Endothelial cell of umbilical vein (primary cell): ENCODE results near the gene IRS1. TPM values are rescaled to one million over a fixed set of nuclear protein-coding genes. Genes with fewer than 3 reads are reported as not detected.
A peak's percentile ranks its signal among the peaks of the same experiment; 100 is the strongest.

Experiments used
- BruUV-seq: library from RNA; stranded (reverse); fragments of 400-500 nt; replicated peaks from 2 replicates; lab custom pipeline; 2021; lab: Mats Ljungman, UMichigan
- CTCF ChIA-PET: fragments of 300-600, 350-600 bp; sonication (Branson Sonifier 250); formaldehyde crosslinking; loops from one replicate; lab custom pipeline; 2021; ENCODE audit warnings: antibody characterized with exemption, inconsistent platforms; lab: Charles Lee
- POLR2A ChIA-PET: fragments of 300-600, 350-600 bp; sonication (Branson Sonifier 250); formaldehyde crosslinking; loops from one replicate; lab custom pipeline; 2021; ENCODE audit warnings: antibody characterized with exemption, inconsistent platforms; lab: Charles Lee
- DNase-seq: peaks from one replicate; pipeline ENCODE4 v3.0.0-alpha.2; 2011; ENCODE audit warnings: low read depth, low spot score
- FAIRE-seq: peaks from 2 replicates; lab custom pipeline; 2011; peaks lifted over from hg19 to GRCh38; lab: Jason Lieb, UNC
- H2AFZ ChIP-seq: 2 replicates; pipeline ENCODE4 v1.6.0; 2012; ENCODE audit warnings: low read depth, low read length, control low read depth, inconsistent platforms
- H3K27ac ChIP-seq: 2 replicates; pipeline ENCODE4 v1.5.1; 2011; ENCODE audit warnings: low read depth, mild to moderate bottlenecking, control low read depth, low read length, moderate library complexity; ENCODE audit not compliant: insufficient read depth
- H3K27me3 ChIP-seq, 2 experiments: 2 replicates each; pipeline versions ENCODE4 v1.6.0 to v1.6.1; 2011; ENCODE audit warnings: low read length in 2 of 2, mixed read lengths in 1 of 2; ENCODE audit not compliant: control insufficient read depth in 2 of 2, insufficient read depth in 2 of 2
- H3K36me3 ChIP-seq, 2 experiments: 2 replicates in 1 of 2; 3 replicates in 1 of 2; pipeline ENCODE4 v1.5.1; 2011; ENCODE audit warnings: low read length in 2 of 2, mild to moderate bottlenecking in 1 of 2, moderate library complexity in 1 of 2; ENCODE audit not compliant: control insufficient read depth in 2 of 2, insufficient read depth in 2 of 2; ENCODE audit errors: extremely low read depth in 1 of 2
- H3K4me1 ChIP-seq: 3 replicates; pipeline ENCODE4 v1.5.1; 2011; ENCODE audit warnings: mild to moderate bottlenecking, low read length; ENCODE audit not compliant: control insufficient read depth, insufficient read depth; ENCODE audit errors: extremely low read depth
- H3K4me2 ChIP-seq: 2 replicates; pipeline ENCODE4 v1.6.1; 2011; ENCODE audit warnings: low read length, control low read depth, mixed read lengths; ENCODE audit not compliant: insufficient read depth
- H3K4me3 ChIP-seq, 3 experiments: fragments of 200-600 bp in 1 of 3; sonication (generic), shearing (Covaris generic) in 1 of 3; replicated peaks in 1 of 3; 2 replicates each; pipeline ENCODE4 v1.5.1; 2011 to 2016; ENCODE audit warnings: control low read depth in 3 of 3, low read length in 3 of 3, mild to moderate bottlenecking in 2 of 3, inconsistent platforms in 1 of 3, low read depth in 1 of 3, moderate library complexity in 1 of 3; ENCODE audit not compliant: insufficient read depth in 1 of 3
- H3K79me2 ChIP-seq: 2 replicates; pipeline ENCODE4 v1.6.0; 2012; ENCODE audit warnings: low read length, inconsistent platforms; ENCODE audit not compliant: control insufficient read depth, insufficient read depth
- H3K9ac ChIP-seq: replicated peaks from 2 replicates; pipeline ENCODE3; 2011; ENCODE audit warnings: low read length, control low read depth; ENCODE audit not compliant: insufficient read depth; ENCODE audit errors: extremely low read depth
- H3K9me1 ChIP-seq: replicated peaks from 3 replicates; pipeline ENCODE4 v1.6.0; 2011; ENCODE audit warnings: mild to moderate bottlenecking, low read length; ENCODE audit not compliant: control insufficient read depth, insufficient read depth; ENCODE audit errors: extremely low read depth
- H3K9me3 ChIP-seq: replicated peaks from 2 replicates; pipeline ENCODE4 v1.5.1; 2012; ENCODE audit warnings: low read length, inconsistent platforms; ENCODE audit not compliant: control insufficient read depth, insufficient read depth
- H4K20me1 ChIP-seq: replicated peaks from 2 replicates; pipeline ENCODE3; 2011; ENCODE audit warnings: mild to moderate bottlenecking, low read length; ENCODE audit not compliant: control insufficient read depth, insufficient read depth; ENCODE audit errors: extremely low read depth
- CTCF ChIP-seq, 2 donors: IDR thresholded peaks; 1 replicate in 1 of 2; 2 replicates in 1 of 2; pipeline ENCODE4 v1.5.1; 2011; ENCODE audit warnings: low read length in 2 of 2, mild to moderate bottlenecking in 2 of 2, moderate library complexity in 2 of 2, control low read depth in 1 of 2, inconsistent platforms in 1 of 2, low read depth in 1 of 2; ENCODE audit not compliant: insufficient read depth in 1 of 2; ENCODE audit errors: extremely low read depth in 1 of 2
- EZH2 ChIP-seq: IDR thresholded peaks from 2 replicates; pipeline ENCODE4 v1.6.1; 2012; ENCODE audit warnings: borderline replicate concordance, low read depth, mild to moderate bottlenecking, moderate library complexity, low read length, inconsistent platforms; ENCODE audit not compliant: severe bottlenecking
- FOS ChIP-seq: IDR thresholded peaks from 2 replicates; pipeline ENCODE4 v1.6.1; 2011; ENCODE audit warnings: mild to moderate bottlenecking, low read length, moderate library complexity, borderline replicate concordance; ENCODE audit not compliant: insufficient read depth
- GATA2 ChIP-seq: IDR thresholded peaks from 2 replicates; pipeline ENCODE4 v1.7.0; 2011; ENCODE audit warnings: low read depth, mild to moderate bottlenecking, moderate library complexity, mixed read lengths, low read length; ENCODE audit not compliant: insufficient read length, insufficient read depth
- JUN ChIP-seq: IDR thresholded peaks from 2 replicates; pipeline ENCODE4 v1.6.1; 2011; ENCODE audit warnings: borderline replicate concordance, low read depth; ENCODE audit not compliant: insufficient read length, insufficient read depth
- MAX ChIP-seq: IDR thresholded peaks from 2 replicates; pipeline ENCODE4 v1.6.1; 2011; ENCODE audit not compliant: insufficient read depth, insufficient read length
- MYC ChIP-seq: IDR thresholded peaks from one replicate; pipeline ENCODE4 v1.6.1; 2011; ENCODE audit warnings: mild to moderate bottlenecking, low read depth, low read length
- POLR2A ChIP-seq: IDR thresholded peaks from 2 replicates; pipeline ENCODE4 v1.6.1; 2012; ENCODE audit warnings: low read depth, mild to moderate bottlenecking, control low read depth, low read length
- POLR2AphosphoS5 ChIP-seq: IDR thresholded peaks from 2 replicates; pipeline ENCODE4 v1.6.1; 2012; ENCODE audit warnings: low read depth, mild to moderate bottlenecking, control low read depth, low read length, moderate library complexity; ENCODE audit not compliant: insufficient read depth
- dilution Hi-C: fragments of 300-500 bp; cut with MboI; formaldehyde crosslinking; loops from one replicate; pipeline ENCODE4 v1.15.0; 2019; ENCODE audit warnings: low sequenced_read_pairs; ENCODE audit not compliant: extremely low pct_ligation_motif_present
- intact Hi-C: fragments of 100-400 bp; cut with micrococcal nuclease; formaldehyde crosslinking; loops from one replicate; pipeline ENCODE4 v1.10.0; 2022
- polyA plus RNA-seq, 4 experiments: library from polyadenylated mRNA; depleted of rRNA in 3 of 4; stranded (reverse) in 3 of 4; unstranded in 1 of 4; fragments of >200 nt; gene quantifications; 2 replicates each; pipeline versions ENCODE4 v1.2.1 to v1.2.3, GENCODE V29; 2011 to 2012; ENCODE audit warnings: missing spikeins in 1 of 4
- total RNA-seq: library from RNA; stranded (reverse); gene quantifications from 2 replicates; pipeline ENCODE4 v1.2.3, GENCODE V29; 2021

The IRS1 gene
- total and polyA plus RNA-seq, 2 donors (not counting 3 experiments of a cell fraction or from before 2014, with no cell fraction given) = 0.10 to 0.11 TPM

- no TSS peak for BruUV-seq
- Histone ChIP-seq H3K27me3 (no peaks in the 10 kb centered on the region), H2AFZ (peak overlapping the region; percentile 86), H3K36me3 (no peaks in the 10 kb centered on the region), H4K20me1 (no peaks in the 10 kb centered on the region), H3K79me2 (peaks cover 2% of the 10 kb centered on the region), H3K27ac (peak overlapping the region; percentile 84), H3K9ac (peak overlapping the region; percentile 77), H3K4me2 (peak overlapping the region; percentile 80), H3K9me1 (no peaks in the 10 kb centered on the region), H3K4me3 (peak overlapping the region; percentile 74 to 84 (median 82)), H3K9me3 (no peaks in the 10 kb centered on the region), H3K4me1 (peaks cover 16% of the 10 kb centered on the region)
- TF ChIP-seq MAX (no peak), FOS (no peak), MYC (no peak), GATA2 (no peak), CTCF (IDR thresholded peaks at IDR 0.05; ENCODE audit: extremely low read depth in 1 of 2, insufficient read depth in 1 of 2, low read depth in 1 of 2, low read length in 2 of 2) (no peak), EZH2 (no peak), POLR2AphosphoS5 (no peak), POLR2A (no peak), JUN (no peak)
- ChIA-PET CTCF (interaction anchor here (0.9 to 1.2 kb wide), 3 partner anchors 25 to 1171 kb away, joined by 3 to 4 read pairs (median 4); no protein-coding TSS in a partner anchor), POLR2A (no interaction called here)
- intact Hi-C loops = loop anchor here (1.0 to 5.0 kb wide), 4 partner anchors 45 to 1099 kb away; no protein-coding TSS in a partner anchor
- dilution Hi-C loops = no loop called here
- DNase-seq = no peak
- FAIRE-seq = no peak
Observed at GRCh38 chr2:226836548-226836885, 36.9 kb upstream of the IRS1 start.
